OCI-LY7 (cell line): ENCODE measurements around the gene SLC25A41. TPM values are rescaled to one million over a fixed set of nuclear protein-coding genes. Genes with fewer than 3 reads are reported as not detected.

Source experiments
- BruUV-seq: library from RNA; stranded (reverse); fragments of 400-500 nt; replicated peaks from 2 replicates; lab custom pipeline; 2021; lab: Mats Ljungman, UMichigan
- CTCF ChIA-PET: fragments of 300-600 bp; sonication (Branson Sonifier 250); formaldehyde crosslinking; loops from one replicate; lab custom pipeline; 2022; ENCODE audit warnings: antibody characterized with exemption; ENCODE audit not compliant: unreplicated experiment; lab: Charles Lee
- POLR2A ChIA-PET: fragments of 300-600 bp; sonication (Branson Sonifier 250); formaldehyde crosslinking; loops from one replicate; lab custom pipeline; 2022; ENCODE audit warnings: antibody characterized with exemption; lab: Charles Lee
- DNase-seq: peaks from one replicate; pipeline ENCODE4 v3.0.0-alpha.2; 2015; ENCODE audit warnings: low spot score
- H2AFZ ChIP-seq: fragments of 200-600 bp; sonication (generic), shearing (Covaris generic); 2 replicates; pipeline ENCODE4 v1.6.1; 2014; ENCODE audit warnings: mild to moderate bottlenecking, antibody characterized with exemption, low read length, moderate library complexity
- H3K27ac ChIP-seq: fragments of 200-600 bp; sonication (generic); 2 replicates; pipeline ENCODE4 v1.5.1; 2014; ENCODE audit warnings: mixed run types, low read depth, mild to moderate bottlenecking, moderate library complexity, low read length, inconsistent platforms; ENCODE audit not compliant: poor library complexity, severe bottlenecking
- H3K36me3 ChIP-seq: fragments of 200-600 bp; sonication (generic); 2 replicates; pipeline ENCODE4 v1.6.1; 2014; ENCODE audit warnings: mild to moderate bottlenecking, antibody characterized with exemption, low read length, moderate library complexity, mixed read lengths; ENCODE audit not compliant: insufficient read depth
- H3K4me1 ChIP-seq: fragments of 200-600 bp; sonication (generic); 2 replicates; pipeline ENCODE4 v1.5.1; 2014; ENCODE audit warnings: mild to moderate bottlenecking, low read length; ENCODE audit not compliant: insufficient read depth, poor library complexity, severe bottlenecking
- H3K4me2 ChIP-seq: fragments of 200-600 bp; sonication (generic); 2 replicates; pipeline ENCODE4 v1.6.1; 2014; ENCODE audit warnings: mild to moderate bottlenecking, low read length
- H3K4me3 ChIP-seq: fragments of 200-600 bp; sonication (generic); 2 replicates; pipeline ENCODE4 v1.5.1; 2014; ENCODE audit warnings: mild to moderate bottlenecking, low read depth, low read length; ENCODE audit not compliant: poor library complexity, severe bottlenecking
- H3K79me2 ChIP-seq: fragments of 200-600 bp; sonication (generic); 2 replicates; pipeline ENCODE4 v1.6.1; 2016; ENCODE audit warnings: low read depth, mild to moderate bottlenecking, low read length, moderate library complexity, mixed read lengths; ENCODE audit not compliant: insufficient read depth
- H3K9me2 ChIP-seq: fragments of 200-600 bp; sonication (generic); 2 replicates; pipeline ENCODE4 v1.6.1; 2016; ENCODE audit warnings: mild to moderate bottlenecking, low read length, mixed read lengths; ENCODE audit not compliant: insufficient read depth
- H3K9me3 ChIP-seq: fragments of 200-600 bp; sonication (generic); 2 replicates; pipeline ENCODE4 v1.6.1; 2014; ENCODE audit warnings: mild to moderate bottlenecking, mixed run types, low read length, mixed read lengths
- H4K20me1 ChIP-seq: fragments of 200-600 bp; sonication (generic); 2 replicates; pipeline ENCODE4 v1.6.1; 2014; ENCODE audit warnings: mild to moderate bottlenecking, antibody characterized with exemption, low read length, moderate library complexity, mixed read lengths; ENCODE audit not compliant: insufficient read depth
- EZH2phosphoT487 ChIP-seq: fragments of 200-600 bp; sonication (generic); IDR thresholded peaks from 2 replicates; pipeline ENCODE4 v1.6.1; 2018; ENCODE audit warnings: low read depth, borderline replicate concordance, mild to moderate bottlenecking, mixed run types, antibody characterized with exemption, low read length, moderate library complexity, mixed read lengths
- intact Hi-C: fragments of 100-400 bp; cut with micrococcal nuclease; formaldehyde crosslinking; loops from one replicate; pipeline ENCODE4 v1.10.0; 2022; ENCODE audit not compliant: unreplicated experiment
- total RNA-seq, 2 experiments: library from RNA; depleted of rRNA in 1 of 2; stranded (reverse); fragments of >200 nt in 1 of 2; shearing (Covaris generic) in 1 of 2; gene quantifications; 2 replicates each; pipeline ENCODE4 v1.2.3, GENCODE V29; 2014 to 2022
- TF ChIP-seq, protein P1 (sequence below): fragments of 200-600 bp; sonication (generic); conservative IDR thresholded peaks from 2 replicates; pipeline ENCODE4 v1.5.1; 2014; ENCODE audit warnings: mild to moderate bottlenecking, antibody characterized with exemption, low read length, moderate library complexity, mixed read lengths

The SLC25A41 gene
- total RNA-seq, 2 experiments from 2014 or later, result not detected

DNA sequence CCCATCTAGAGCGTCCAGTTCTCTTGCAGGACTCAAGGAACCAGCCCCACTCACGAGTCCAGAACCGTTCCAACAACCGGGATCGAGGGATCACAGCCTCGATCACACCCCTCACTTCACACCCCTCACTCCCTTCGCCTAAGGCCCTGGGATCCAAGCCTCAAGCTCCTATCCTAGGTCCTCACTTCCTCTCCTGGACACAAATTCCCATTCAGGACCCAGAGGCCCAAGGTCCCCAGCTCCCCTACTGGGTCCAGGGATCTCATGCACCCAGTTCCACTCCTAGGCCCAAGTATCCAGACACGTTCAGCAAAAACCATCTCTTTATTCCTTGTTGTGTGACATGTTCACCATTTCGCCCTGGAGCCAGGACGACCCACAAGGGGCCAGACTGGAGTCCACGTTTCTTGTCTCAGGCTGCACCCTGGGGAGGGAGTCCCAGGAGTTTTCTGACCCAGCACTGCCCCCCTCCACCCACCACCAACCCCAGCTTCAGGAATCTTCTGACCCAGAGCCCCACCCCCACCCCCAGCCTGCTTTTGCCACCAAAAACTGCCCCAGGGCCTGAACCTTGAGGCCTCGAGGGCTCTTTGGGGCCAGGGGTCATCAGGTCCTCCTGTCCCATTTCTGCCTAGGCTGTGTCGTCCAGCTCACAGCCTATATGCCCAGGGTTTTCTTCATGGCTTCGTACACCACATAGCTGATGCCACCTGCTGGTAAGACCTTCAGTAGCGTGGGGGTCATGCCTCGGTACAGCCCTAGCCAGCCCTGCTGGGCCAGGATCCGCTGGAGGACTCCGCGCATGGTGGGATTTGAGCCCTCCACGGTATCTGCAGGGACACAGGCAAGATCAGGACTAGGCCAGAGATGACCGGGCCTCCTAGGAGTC lies 7.6 kb downstream of the SLC25A41 start:
- Histone ChIP-seq H2AFZ (peak overlapping the region; percentile 53; the same call in 1 of the 2 replicates), H3K4me2 (peak overlapping the region; percentile 51), H4K20me1 (peaks cover 24% of the 10 kb centered on the region), H3K4me1 (peaks cover 26% of the 10 kb centered on the region), H3K9me3 (no peaks in the 10 kb centered on the region), H3K9me2 (no peaks in the 10 kb centered on the region), H3K4me3 (peak overlapping the region; percentile 40), H3K27ac (peak overlapping the region; percentile 48), H3K36me3 (peaks cover 24% of the 10 kb centered on the region), H3K79me2 (peaks cover 32% of the 10 kb centered on the region)
- TSS peak; percentile 89 for BruUV-seq
- TF ChIP-seq, protein P1, sequence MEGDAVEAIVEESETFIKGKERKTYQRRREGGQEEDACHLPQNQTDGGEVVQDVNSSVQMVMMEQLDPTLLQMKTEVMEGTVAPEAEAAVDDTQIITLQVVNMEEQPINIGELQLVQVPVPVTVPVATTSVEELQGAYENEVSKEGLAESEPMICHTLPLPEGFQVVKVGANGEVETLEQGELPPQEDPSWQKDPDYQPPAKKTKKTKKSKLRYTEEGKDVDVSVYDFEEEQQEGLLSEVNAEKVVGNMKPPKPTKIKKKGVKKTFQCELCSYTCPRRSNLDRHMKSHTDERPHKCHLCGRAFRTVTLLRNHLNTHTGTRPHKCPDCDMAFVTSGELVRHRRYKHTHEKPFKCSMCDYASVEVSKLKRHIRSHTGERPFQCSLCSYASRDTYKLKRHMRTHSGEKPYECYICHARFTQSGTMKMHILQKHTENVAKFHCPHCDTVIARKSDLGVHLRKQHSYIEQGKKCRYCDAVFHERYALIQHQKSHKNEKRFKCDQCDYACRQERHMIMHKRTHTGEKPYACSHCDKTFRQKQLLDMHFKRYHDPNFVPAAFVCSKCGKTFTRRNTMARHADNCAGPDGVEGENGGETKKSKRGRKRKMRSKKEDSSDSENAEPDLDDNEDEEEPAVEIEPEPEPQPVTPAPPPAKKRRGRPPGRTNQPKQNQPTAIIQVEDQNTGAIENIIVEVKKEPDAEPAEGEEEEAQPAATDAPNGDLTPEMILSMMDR, result peak; percentile 73
- no peak for TF ChIP-seq EZH2phosphoT487
- ChIA-PET CTCF (no interaction called here), POLR2A (interaction anchor here (0.6 to 0.7 kb wide), 4 partner anchors 8 to 651 kb away, joined by 3 to 4 read pairs (median 3); no protein-coding TSS in a partner anchor)
- peak; percentile 56 for DNase-seq
- intact Hi-C loops, result loop anchor here (2.0 to 10.0 kb wide), 3 partner anchors 35 to 261 kb away; partner anchors contain the start of gene ALKBH7

DNA sequence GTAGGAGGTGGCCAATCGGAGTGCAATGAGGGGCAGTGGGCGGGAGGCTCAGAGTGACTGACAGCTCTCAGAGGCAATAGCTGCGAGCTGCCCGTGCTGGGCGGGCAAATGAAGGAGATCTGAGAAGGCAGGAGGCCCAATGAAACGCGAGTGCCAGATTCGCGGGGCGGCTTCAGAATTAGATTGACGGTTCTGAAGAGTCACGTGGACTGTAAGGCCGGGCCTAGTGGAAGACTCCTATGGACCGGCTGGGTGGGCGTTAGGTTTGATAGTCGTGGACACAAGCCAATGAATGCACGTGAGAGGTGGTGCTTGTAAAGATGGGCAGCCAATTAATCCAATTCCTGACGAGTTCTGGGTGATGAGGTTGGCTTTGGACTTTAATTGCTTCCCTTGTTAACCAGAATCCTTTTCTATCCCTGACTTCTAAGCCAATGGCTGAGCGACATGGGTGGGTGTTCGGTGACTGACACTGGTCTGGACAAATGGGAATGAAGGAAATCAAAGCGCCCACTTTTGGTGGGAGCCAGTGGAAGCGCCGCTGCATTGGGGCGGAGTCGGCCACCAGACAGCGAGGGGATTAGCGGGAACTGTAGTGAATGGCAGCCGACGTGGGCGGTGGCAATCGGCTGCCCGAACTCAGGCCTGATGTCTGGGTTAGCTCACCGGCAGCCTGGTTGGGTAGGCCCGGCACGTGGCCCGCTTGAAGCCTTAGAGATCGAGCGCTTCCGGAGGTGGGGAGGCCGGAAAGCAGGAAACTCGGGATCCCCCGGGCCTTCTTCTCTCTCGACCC lies 8.4 kb downstream of the SLC25A41 start:
- Histone ChIP-seq H3K9me2 (no peaks in the 10 kb centered on the region), H3K27ac (peak overlapping the region; percentile 48), H3K9me3 (no peaks in the 10 kb centered on the region), H2AFZ (peak overlapping the region; percentile 53; the same call in 1 of the 2 replicates), H3K4me1 (peaks cover 26% of the 10 kb centered on the region), H3K4me3 (peak overlapping the region; percentile 40), H3K79me2 (peaks cover 40% of the 10 kb centered on the region), H3K36me3 (peaks cover 33% of the 10 kb centered on the region), H4K20me1 (peaks cover 24% of the 10 kb centered on the region), H3K4me2 (peak overlapping the region; percentile 51)
- peak; percentile 100 for DNase-seq
- TF ChIP-seq EZH2phosphoT487, result no peak
- TF ChIP-seq, protein P1, result no peak
- ChIA-PET CTCF (no interaction called here), POLR2A (interaction anchor here (0.5 to 1.2 kb wide), 4 partner anchors 9 to 650 kb away, joined by 3 to 5 read pairs (median 3); partner anchors contain the start of gene ALKBH7)
- BruUV-seq, result no TSS peak
- intact Hi-C loops, result loop anchor here (2.0 to 10.0 kb wide), 3 partner anchors 36 to 260 kb away; partner anchors contain the start of gene ALKBH7
